GM12891 (cell line): ENCODE measurements around the gene STRADB.

Experiments used
- PAX5 ChIP-seq: IDR thresholded peaks from 2 replicates; pipeline ENCODE4 v1.6.1; 2011; ENCODE audit warnings: low read length, moderate library complexity, mild to moderate bottlenecking; ENCODE audit not compliant: insufficient read depth, severe bottlenecking
- POLR2A ChIP-seq: IDR thresholded peaks from 2 replicates; pipeline ENCODE4 v1.6.1; 2011; ENCODE audit warnings: low read depth, low read length, control low read depth
- POLR2AphosphoS5 ChIP-seq: IDR thresholded peaks from 2 replicates; pipeline ENCODE4 v1.6.1; 2011; ENCODE audit warnings: low read depth, low read length, control low read depth

DNA sequence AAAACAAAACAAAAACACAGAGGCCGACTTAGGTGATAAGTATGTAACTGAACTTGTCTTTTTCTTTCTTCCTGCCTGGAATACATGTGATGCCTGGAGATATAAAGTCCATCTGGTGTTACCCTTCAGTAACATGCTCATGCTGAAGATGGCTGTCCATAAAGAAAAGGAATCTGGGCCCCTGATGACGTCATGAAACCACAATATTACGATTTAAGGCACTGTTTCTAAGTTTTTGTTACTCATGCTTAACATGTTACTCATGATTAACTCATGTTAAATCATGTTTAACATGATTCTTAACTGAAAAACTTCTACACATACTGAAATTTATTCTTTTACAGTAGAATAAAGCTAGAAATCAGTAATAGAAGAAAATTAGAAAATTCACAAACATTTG lies 49.0 kb downstream of the STRADB start:
- TF ChIP-seq POLR2A, result no peak
- TF ChIP-seq POLR2AphosphoS5, result no peak
- no peak for TF ChIP-seq PAX5
